K562 (cell line): ENCODE measurements around the gene KRT24. TPM values are rescaled to one million over a fixed set of nuclear protein-coding genes. Genes with fewer than 3 reads are reported as not detected.

Experiments
- ATAC-seq: fragments of 200-7000 bp; cut with Tn5 transposase; 3 replicates; pipeline ENCODE4 v1.9.1; 2020; ENCODE audit warnings: moderate library complexity
- BruUV-seq: library from RNA; stranded (reverse); fragments of 400-500 nt; replicated peaks from 2 replicates; lab custom pipeline; 2021; lab: Mats Ljungman, UMichigan
- CTCF ChIA-PET: fragments of 300-600 bp; formaldehyde crosslinking; extraction: SDS; loops from one replicate; lab custom pipeline; 2021; ENCODE audit warnings: low intra/inter-chr PET ratio; lab: Yijun Ruan, JAX
- POLR2A ChIA-PET: fragments of 300-600, 350-650 bp; sonication (Branson Sonifier 250); formaldehyde crosslinking; extraction: SDS; loops from one replicate; lab custom pipeline; 2021; ENCODE audit warnings: antibody characterized with exemption, inconsistent platforms; lab: Yijun Ruan, JAX
- DNase-seq, 4 experiments: peaks; one replicate each; pipeline versions ENCODE4 v3.0.0 to v3.0.0-alpha.2; 2011 to 2018; ENCODE audit warnings: low spot score in 3 of 4, mixed read lengths in 3 of 4; ENCODE audit errors: extremely low read depth in 1 of 4
- FAIRE-seq: peaks from 2 replicates; lab custom pipeline; 2011; peaks lifted over from hg19 to GRCh38; lab: Jason Lieb, UNC
- H2AFZ ChIP-seq: 2 replicates; pipeline ENCODE4 v1.6.0; 2011; ENCODE audit warnings: low read depth, low read length, control low read depth, inconsistent platforms
- H3K27ac ChIP-seq: fragments of 200-600 bp; 3 replicates; pipeline ENCODE4 v1.8.0; 2011; ENCODE audit warnings: low read depth, mild to moderate bottlenecking, control low read depth, inconsistent platforms, low read length, moderate library complexity, mixed read lengths; ENCODE audit errors: extremely low read depth
- H3K27me3 ChIP-seq, 2 experiments: fragments of 300-600 bp in 1 of 2; 2 replicates in 1 of 2; 3 replicates in 1 of 2; pipeline versions ENCODE4 v1.6.0 to v1.8.0; 2011; ENCODE audit warnings: inconsistent platforms in 2 of 2, low read length in 2 of 2, mild to moderate bottlenecking in 1 of 2, mixed read lengths in 1 of 2, moderate library complexity in 1 of 2; ENCODE audit not compliant: control insufficient read depth in 2 of 2, insufficient read depth in 2 of 2
- H3K36me3 ChIP-seq: fragments of 300-600 bp; 3 replicates; pipeline ENCODE4 v1.8.0; 2011; ENCODE audit warnings: mild to moderate bottlenecking, low read length, inconsistent platforms; ENCODE audit not compliant: control insufficient read depth, insufficient read depth
- H3K4me1 ChIP-seq, 2 experiments: fragments of 200-600 bp in 1 of 2; replicated peaks in 1 of 2; 2 replicates in 1 of 2; 3 replicates in 1 of 2; pipeline versions ENCODE4 v1.5.1 to v1.8.0; 2011; ENCODE audit warnings: inconsistent platforms in 2 of 2, low read length in 2 of 2, mild to moderate bottlenecking in 1 of 2, mixed read lengths in 1 of 2, moderate library complexity in 1 of 2; ENCODE audit not compliant: control insufficient read depth in 2 of 2, insufficient read depth in 2 of 2
- H3K4me2 ChIP-seq: 2 replicates; pipeline ENCODE4 v1.6.1; 2011; ENCODE audit warnings: low read length, control low read depth, inconsistent platforms, mixed read lengths; ENCODE audit not compliant: insufficient read depth
- H3K4me3 ChIP-seq: fragments of 200-600 bp; sonication (generic), shearing (Covaris generic); 2 replicates; pipeline ENCODE4 v1.5.1; 2016; ENCODE audit warnings: control low read depth, inconsistent platforms
- H3K79me2 ChIP-seq: fragments of 200-600 bp; 3 replicates; pipeline ENCODE4 v1.8.0; 2011; ENCODE audit warnings: low read length, inconsistent platforms; ENCODE audit not compliant: control insufficient read depth, insufficient read depth
- H3K9ac ChIP-seq, 2 experiments: 2 replicates each; pipeline versions ENCODE4 v1.6.0 to v1.6.1; 2011; ENCODE audit warnings: low read depth in 2 of 2, low read length in 2 of 2, control low read depth in 1 of 2, inconsistent platforms in 1 of 2, mild to moderate bottlenecking in 1 of 2, mixed read lengths in 1 of 2; ENCODE audit not compliant: insufficient read depth in 1 of 2
- H3K9me1 ChIP-seq: one replicate; pipeline ENCODE4 v1.6.0; 2011; ENCODE audit warnings: inconsistent platforms, mild to moderate bottlenecking, low read length, moderate library complexity; ENCODE audit not compliant: control insufficient read depth, insufficient read depth
- H3K9me3 ChIP-seq: replicated peaks from 2 replicates; pipeline ENCODE4 v1.5.1; 2011; ENCODE audit warnings: low read depth, low read length, inconsistent platforms; ENCODE audit not compliant: control insufficient read depth, insufficient read depth
- H4K20me1 ChIP-seq: replicated peaks from 2 replicates; pipeline ENCODE4 v1.6.1; 2011; ENCODE audit warnings: low read length, inconsistent platforms, mixed read lengths; ENCODE audit not compliant: control insufficient read depth, insufficient read depth
- BACH1 ChIP-seq: fragments of 200-800 bp; sonication (Bioruptor generic); IDR thresholded peaks from 2 replicates; pipeline ENCODE4 v1.6.1; 2016; ENCODE audit warnings: missing genetic modification characterization, missing compliant biosample characterization
- BHLHE40 ChIP-seq: IDR thresholded peaks from 2 replicates; pipeline ENCODE4 v1.6.1; 2011; ENCODE audit warnings: low read length, improper control_type of control experiment
- CHD1 ChIP-seq: fragments of 200-600 bp; sonication (generic); IDR thresholded peaks from one replicate; pipeline ENCODE4 v1.6.1; 2012; ENCODE audit warnings: mild to moderate bottlenecking, moderate library complexity, low read length, inconsistent platforms
- E2F5 ChIP-seq: sonication (generic); formaldehyde crosslinking; IDR thresholded peaks from 2 replicates; pipeline ENCODE4 v1.8.0; 2022; ENCODE audit warnings: mild to moderate bottlenecking, missing genetic modification reagents
- HNRNPUL1 ChIP-seq: fragments of 200-400 bp; formaldehyde crosslinking; IDR thresholded peaks from 2 replicates; pipeline ENCODE4 v1.6.1; 2017; ENCODE audit warnings: low read length
- KDM2B ChIP-seq: fragments of 250-450 bp; sonication (Bioruptor Pico); IDR thresholded peaks from 2 replicates; pipeline ENCODE4 v1.8.0; 2021; ENCODE audit warnings: mild to moderate bottlenecking, moderate library complexity
- MAFF ChIP-seq: IDR thresholded peaks from 2 replicates; pipeline ENCODE4 v1.6.1; 2012; ENCODE audit warnings: low read length, improper control_type of control experiment
- PHF21A ChIP-seq: fragments of 450-650 bp; IDR thresholded peaks from 2 replicates; pipeline ENCODE4 v1.6.1; 2017; ENCODE audit warnings: low read depth, borderline replicate concordance
- SFPQ ChIP-seq: fragments of 200-400 bp; formaldehyde crosslinking; IDR thresholded peaks from 2 replicates; pipeline ENCODE4 v1.6.1; 2017; ENCODE audit warnings: mild to moderate bottlenecking, low read depth, low read length, moderate library complexity
- ZNF324 ChIP-seq: fragments of 250-450 bp; sonication (Bioruptor Pico); IDR thresholded peaks from 2 replicates; pipeline ENCODE4 v1.4.0; 2020; ENCODE audit warnings: mild to moderate bottlenecking
- ZNF384 ChIP-seq: IDR thresholded peaks from 2 replicates; pipeline ENCODE4 v1.6.1; 2012; ENCODE audit warnings: low read depth, low read length, improper control_type of control experiment
- WGBS: fragments of 100-300 bp; shearing (Covaris generic); methylation state at CpG from one replicate; pipeline ENCODE4 v1.1.6; 2016; ENCODE audit warnings: low coverage, mixed read lengths; ENCODE audit not compliant: insufficient coverage; ENCODE audit errors: missing lambda C conversion rate; 5-methylcytosine and 5-hydroxymethylcytosine counted together
- in situ Hi-C: fragments of 300-500 bp; cut with MboI; formaldehyde crosslinking; loops from 4 replicates; pipeline ENCODE4 v1.15.0; 2018; ENCODE audit warnings: inconsistent platforms, mixed read lengths
- intact Hi-C: fragments of 100-400 bp; cut with micrococcal nuclease; formaldehyde crosslinking; loops from 2 replicates; pipeline ENCODE4 v1.14.2; 2022
- polyA plus RNA-seq, 8 experiments: library from polyadenylated mRNA; depleted of rRNA in 4 of 8; stranded (reverse) in 5 of 8; unstranded in 3 of 8; fragments of >200 nt; fragmentation: Nextera tagmentation in 2 of 8; fragmentation: Illumina TruSeq in 1 of 8; extraction: Ambion mirVana in 2 of 8; extraction: Trizol in 1 of 8; gene quantifications; 2 replicates each; pipeline versions ENCODE4 v1.2.1 to v1.2.3, GENCODE V29; 2011 to 2014; ENCODE audit warnings: inconsistent platforms in 1 of 8, missing spikeins in 1 of 8
- total RNA-seq, 7 experiments: library from RNA; depleted of rRNA in 6 of 7; stranded (reverse); fragments of >200 nt in 6 of 7; fragmentation: Illumina TruSeq in 2 of 7; extraction: Trizol in 2 of 7; gene quantifications; 2 replicates each; pipeline versions ENCODE4 v1.2.1 to v1.2.3, GENCODE V29; 2011 to 2021; ENCODE audit warnings: low replicate concordance in 1 of 7

The KRT24 gene
- total and polyA plus RNA-seq, 9 of the 15 experiments (the other 6 are each of a cell fraction or from before 2014, with no cell fraction given), result not detected

GRCh38 chr17:40699371-40699770, 4.2 kb downstream of the KRT24 start:
- Histone ChIP-seq H3K9me3 (no peaks in the 10 kb centered on the region), H3K4me2 (no peak overlapping the region), H3K9ac (no peak overlapping the region), H2AFZ (no peak overlapping the region), H3K4me3 (no peak overlapping the region), H3K79me2 (no peaks in the 10 kb centered on the region), H3K4me1 (no peaks in the 10 kb centered on the region), H3K9me1 (no peaks in the 10 kb centered on the region), H3K27me3 (peaks cover 36 to 40% of the 10 kb centered on the region in 2 experiments)
- ATAC-seq (no peak), FAIRE-seq (no peak), DNase-seq (no peak)
- intact Hi-C loops, result no loop called here
- 2% methylated on average over 9 of the region's 9 CpGs for WGBS
- CTCF ChIA-PET, result no interaction called here
- POLR2A ChIA-PET, result interaction anchor here (1.1 kb wide), 1 partner anchor 20 kb away, joined by 3 read pairs; no protein-coding TSS in a partner anchor
- TF ChIP-seq PHF21A (no peak), ZNF384 (no peak), MAFF (no peak), KDM2B (CRISPR knock-in tag) (no peak), CHD1 (no peak), ZNF324 (CRISPR knock-in tag) (no peak), BHLHE40 (no peak), E2F5 (CRISPR knock-in tag) (no peak), HNRNPUL1 (no peak), SFPQ (no peak), BACH1 (tag) (no peak)
- TF ChIP-seq, all 486 proteins: peak for 0
- no peak overlapping the region for H3K27ac ChIP-seq
- BruUV-seq, result no TSS peak
- no peaks in the 10 kb centered on the region for H4K20me1 ChIP-seq
- in situ Hi-C loops, result no loop called here
- H3K36me3 ChIP-seq, result no peaks in the 10 kb centered on the region
